ENCODE results near the gene NAV2.

- TF ChIP-seq CTCF (IDR thresholded peaks at IDR 0.05) (no peak), POLR2A (IDR thresholded peaks at IDR 0.05) (no peak)
These were observed 178.4 kb downstream of the NAV2 start for GRCh38 chr11:19891022-19891421.

Measured in testis (tissue), 2 donors.